WI38 (cell line): ENCODE results near the gene ZBTB20.

Source experiments
- H3K4me3 ChIP-seq: 2 replicates; pipeline ENCODE4 v1.5.1; 2011; ENCODE audit warnings: low read depth, mild to moderate bottlenecking, control low read depth, low read length
- CTCF ChIP-seq: IDR thresholded peaks from 2 replicates; pipeline ENCODE4 v1.5.1; 2012; ENCODE audit warnings: low read depth, mild to moderate bottlenecking, control low read depth, low read length

Gene ZBTB20

GRCh38 chr3:114879059-114880031 lies 267.7 kb downstream of the ZBTB20 start:
- no peak overlapping the region for H3K4me3 ChIP-seq
- no peak for TF ChIP-seq CTCF

GRCh38 chr3:114878114-114878839 lies 268.8 kb downstream of the ZBTB20 start:
- H3K4me3 ChIP-seq = no peak overlapping the region
- no peak for TF ChIP-seq CTCF

- TF ChIP-seq CTCF = no peak
- no peak overlapping the region for H3K4me3 ChIP-seq
These were observed 269.5 kb downstream of the ZBTB20 start for GRCh38 chr3:114877378-114878113.

GRCh38 chr3:114874522-114874971 lies 272.5 kb downstream of the ZBTB20 start:
- TF ChIP-seq CTCF = no peak
- H3K4me3 ChIP-seq = no peak overlapping the region

- no peak overlapping the region for H3K4me3 ChIP-seq
- no peak for TF ChIP-seq CTCF
These were observed 273.5 kb downstream of the ZBTB20 start for GRCh38 chr3:114873591-114873990.

GRCh38 chr3:114872588-114872987 lies 274.5 kb downstream of the ZBTB20 start:
- TF ChIP-seq CTCF = no peak
- H3K4me3 ChIP-seq = no peak overlapping the region
